Activated CD4-positive, alpha-beta T cell treated with anti-CD3 and anti-CD28 coated beads for 1 hour (primary cell): ENCODE results near the gene CTXN2.

Experiments
- DNase-seq: peaks from one replicate; pipeline ENCODE4 v3.0.0-alpha.2; 2020

Gene CTXN2

GRCh38 chr15:48191574-48192225 is at the start of gene CTXN2:
CTXN2 (plus strand) TSS chr15:48191665; CDS start chr15:48201301, 9,636 bp downstream.
- DNase-seq: no peak

- no peak for DNase-seq
Measured at GRCh38 chr15:48143856-48144255, 47.6 kb upstream of the CTXN2 start.

DNA sequence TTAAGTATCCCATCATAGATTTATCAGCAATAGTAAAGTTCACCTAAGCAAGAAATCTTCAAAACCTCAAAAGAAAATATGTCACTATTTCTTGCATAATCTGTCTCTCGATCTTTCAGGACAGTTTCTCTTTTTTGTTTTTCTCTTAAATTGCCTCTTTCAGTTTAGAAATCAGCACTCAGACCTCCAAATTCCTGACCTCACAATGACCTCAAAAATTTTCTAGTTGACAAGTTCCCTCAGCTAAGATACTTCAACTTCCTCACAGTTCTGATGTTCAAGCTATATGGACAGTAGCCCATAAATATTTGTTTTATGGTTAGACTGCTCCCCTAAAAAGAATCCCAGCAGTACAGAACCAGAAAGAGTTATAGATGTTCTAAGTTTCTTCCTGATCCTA is 46.6 kb upstream of the CTXN2 start:
- DNase-seq: no peak

- DNase-seq: no peak
Measured at GRCh38 chr15:48145923-48146322, 45.5 kb upstream of the CTXN2 start.

- DNase-seq: no peak
Measured at GRCh38 chr15:48147358-48147757, 44.1 kb upstream of the CTXN2 start.

DNA sequence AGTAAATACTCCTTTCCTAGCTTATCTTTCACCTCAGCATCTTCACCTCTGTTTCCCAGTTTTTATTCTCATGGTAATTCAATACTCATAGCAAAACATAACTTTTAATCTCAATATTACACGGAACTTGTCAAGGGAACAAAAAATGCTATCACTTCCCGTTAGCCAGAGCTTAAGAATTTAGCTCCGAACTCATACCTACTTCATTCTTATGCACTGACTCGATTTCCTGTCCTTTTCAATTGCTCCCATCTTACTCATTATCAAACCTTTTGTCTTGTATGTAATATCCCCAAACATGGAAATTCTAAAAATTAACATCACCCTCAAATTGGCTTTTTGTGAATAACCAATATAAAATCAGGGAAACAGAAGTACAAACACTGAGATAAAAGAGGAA is 41.6 kb upstream of the CTXN2 start:
- DNase-seq: no peak

- no peak for DNase-seq
Measured at GRCh38 chr15:48153526-48153925, 37.9 kb upstream of the CTXN2 start.

- no peak for DNase-seq
Measured at GRCh38 chr15:48168616-48169015, 22.8 kb upstream of the CTXN2 start.

DNA sequence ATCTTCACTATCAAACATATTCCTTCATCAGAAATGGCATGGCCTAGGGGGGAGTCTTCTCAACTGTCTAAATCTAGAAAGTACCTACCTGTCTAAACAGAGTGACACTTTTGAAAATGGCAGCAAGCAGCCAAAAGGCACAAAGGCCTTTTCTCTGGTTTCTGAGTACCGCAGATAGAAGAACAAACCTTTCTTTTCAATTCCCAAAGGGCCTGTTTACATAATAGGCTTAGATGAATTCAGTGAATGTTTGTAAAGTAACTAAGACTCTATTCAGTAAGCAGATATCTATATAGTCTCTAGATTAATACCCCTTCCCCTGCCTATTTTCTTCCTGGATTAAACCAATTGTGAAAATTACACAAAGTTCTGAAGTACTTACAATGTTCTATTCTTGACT is 20.5 kb upstream of the CTXN2 start:
- no peak for DNase-seq

- DNase-seq: no peak
Measured at GRCh38 chr15:48175126-48175525, 16.3 kb upstream of the CTXN2 start.

DNA sequence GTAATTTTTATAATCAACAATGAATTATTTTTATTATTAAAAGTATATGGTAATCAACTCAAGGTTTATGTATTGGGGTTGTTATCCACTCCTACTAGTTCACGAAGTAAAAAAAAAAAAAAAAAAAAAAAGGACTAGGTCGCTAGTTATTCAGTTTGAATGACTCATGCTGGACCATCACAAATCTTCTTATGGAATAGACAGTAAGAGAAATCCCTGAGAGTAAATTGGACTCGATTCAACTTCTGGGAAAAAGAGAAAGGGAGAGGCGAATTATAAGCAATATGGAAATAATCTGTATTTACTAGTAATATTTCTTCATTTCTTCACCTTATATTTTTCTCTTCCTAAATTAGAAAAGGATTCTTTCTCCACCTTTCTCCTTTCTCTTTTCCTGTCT is 15.4 kb upstream of the CTXN2 start:
- DNase-seq: no peak

DNA sequence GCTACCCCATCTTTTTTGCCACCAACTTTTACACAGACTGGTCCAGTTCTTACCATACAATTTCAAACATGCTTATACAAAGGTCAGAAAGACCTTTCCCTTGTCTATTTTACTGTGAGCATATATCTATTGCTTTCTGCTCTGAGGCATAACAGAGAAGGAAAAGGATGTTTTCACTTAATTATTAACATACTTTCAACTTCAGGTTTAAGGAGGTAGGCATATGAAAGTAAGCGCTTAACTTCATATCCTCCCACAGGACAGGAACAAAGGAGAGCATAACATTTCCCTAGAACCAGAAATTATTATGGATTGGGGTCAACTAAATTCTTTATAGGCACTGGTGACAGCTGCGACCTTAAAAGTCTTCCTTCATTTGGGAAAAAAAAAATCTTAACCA is 14.5 kb upstream of the CTXN2 start:
- DNase-seq: no peak

DNA sequence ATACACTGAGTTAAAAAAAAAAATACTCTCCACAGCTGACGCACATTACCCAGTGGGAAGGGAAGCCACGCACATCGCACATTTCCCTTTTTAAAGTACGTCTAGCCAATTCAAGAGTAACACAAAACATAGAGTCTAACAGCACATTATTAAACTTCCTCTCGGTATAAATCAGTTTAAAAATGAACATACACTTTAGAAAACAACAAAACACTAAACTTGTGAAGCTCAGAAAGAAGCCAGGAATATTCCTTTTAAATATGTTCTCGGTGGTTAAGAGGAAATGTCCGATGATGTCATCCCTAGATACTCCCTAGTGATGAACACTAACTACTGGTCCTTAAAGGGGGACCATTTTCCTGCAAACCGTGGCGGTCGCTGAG is 14.1 kb upstream of the CTXN2 start:
- no peak for DNase-seq

GRCh38 chr15:48177766-48178647 is 13.5 kb upstream of the CTXN2 start, which contains the start of gene MYEF2:
MYEF2 (minus strand) TSS chr15:48178295; CDS start chr15:48178237, 58 bp downstream.
- peak; percentile 43 for DNase-seq

- no peak for DNase-seq
Measured at GRCh38 chr15:48178648-48178931, 12.9 kb upstream of the CTXN2 start.

DNA sequence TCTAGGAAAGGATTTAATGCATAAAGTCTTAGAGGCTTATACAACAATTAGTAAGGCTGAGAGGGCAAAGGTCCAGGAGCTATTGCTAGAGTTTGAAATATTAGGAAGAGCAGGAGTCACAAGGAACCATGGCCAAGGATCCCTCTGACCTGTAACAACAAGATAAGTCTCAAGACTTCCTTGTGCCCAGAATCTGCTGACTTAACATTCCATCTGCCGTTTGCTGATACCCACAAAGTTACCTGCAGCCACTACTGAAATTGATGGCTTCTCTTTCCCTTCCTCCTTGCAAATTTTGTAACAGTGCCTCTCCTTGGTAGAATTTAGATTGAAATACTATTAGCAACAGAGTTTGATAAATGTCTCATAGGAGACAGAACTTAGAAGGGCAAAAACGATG is 8.7 kb upstream of the CTXN2 start:
- DNase-seq: no peak

DNA sequence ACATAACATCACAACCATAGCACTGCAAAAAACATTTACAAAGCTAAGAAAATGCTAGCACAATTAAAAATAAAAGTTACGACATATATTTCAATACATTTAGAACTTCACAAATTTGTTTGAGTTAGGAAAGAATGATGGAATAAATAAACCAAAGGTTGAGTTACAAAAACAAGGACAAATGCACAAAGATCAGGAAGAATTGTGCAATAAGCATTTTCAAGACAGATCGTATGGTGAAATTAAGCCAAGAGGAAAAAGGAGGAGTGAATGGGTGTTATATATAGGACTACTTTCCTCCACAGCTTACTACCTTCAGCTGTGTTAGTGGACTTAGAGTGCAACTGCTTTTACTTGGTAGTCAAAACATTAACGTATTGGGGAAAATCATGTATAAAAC is 5.9 kb upstream of the CTXN2 start:
- no peak for DNase-seq

DNA sequence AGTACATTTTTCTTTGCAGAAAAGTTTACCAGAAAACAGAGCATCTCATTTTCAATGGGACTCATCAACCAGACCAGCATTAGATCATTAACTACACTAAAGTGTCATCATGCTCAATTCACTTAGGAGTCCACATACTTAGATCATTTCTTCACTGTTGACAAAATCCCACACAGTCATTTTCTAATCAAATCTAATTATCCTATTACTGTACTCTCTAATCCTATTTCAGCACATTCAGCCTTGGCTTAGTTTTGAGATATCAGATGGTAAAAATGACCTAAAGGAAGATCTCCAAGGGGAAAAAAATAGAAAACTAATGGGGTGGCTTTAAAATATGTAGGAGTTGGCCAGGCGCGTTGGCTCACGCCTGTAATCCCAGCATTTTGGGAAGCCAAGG is 5.2 kb upstream of the CTXN2 start:
- DNase-seq: no peak

DNA sequence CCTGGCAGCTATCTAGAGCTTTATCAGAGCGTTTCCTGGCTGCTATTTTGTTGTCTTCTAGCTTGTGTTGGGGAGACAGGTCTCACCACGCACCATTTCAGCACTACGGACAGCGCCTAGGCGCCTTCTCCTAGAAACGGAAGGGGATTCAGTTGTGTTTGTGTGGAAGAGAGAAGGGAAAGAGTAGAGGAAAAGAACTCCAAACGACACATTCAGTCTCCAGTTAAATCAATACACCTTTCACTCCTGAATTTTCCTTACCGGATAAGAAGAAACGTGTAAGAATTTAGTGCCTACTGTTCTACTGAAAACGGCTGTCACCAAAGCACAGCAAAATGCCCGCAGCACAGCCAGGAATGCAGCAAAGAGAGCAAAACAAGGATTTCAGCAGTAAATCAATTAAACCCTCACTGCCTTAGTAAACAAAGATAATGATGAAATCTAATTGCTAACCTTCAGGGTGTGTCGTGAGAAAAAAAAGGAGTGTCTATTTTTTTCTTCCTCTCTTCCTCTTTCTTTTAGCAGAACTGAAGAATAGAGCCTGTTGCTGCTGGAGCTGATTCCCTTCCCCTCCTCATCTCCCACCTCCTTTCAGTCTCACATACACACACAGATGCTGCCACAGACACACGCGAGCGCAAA is 412 bp upstream of the CTXN2 start:
- DNase-seq: no peak

GRCh38 chr15:48202068-48202467 is 10.6 kb downstream of the CTXN2 start:
- DNase-seq: no peak

GRCh38 chr15:48205981-48206380 is 14.5 kb downstream of the CTXN2 start, which contains the start of gene SLC12A1:
SLC12A1 (plus strand) TSS chr15:48206302; CDS start chr15:48207720, 1,418 bp downstream.
- DNase-seq: no peak

GRCh38 chr15:48221261-48221660 is 29.8 kb downstream of the CTXN2 start:
- no peak for DNase-seq

GRCh38 chr15:48221885-48222284 is 30.4 kb downstream of the CTXN2 start:
- DNase-seq: no peak

- DNase-seq: no peak
Measured at GRCh38 chr15:48222627-48223026, 31.2 kb downstream of the CTXN2 start.
